OCI-LY1 (cell line): ENCODE measurements around the gene NDUFAF8.

Source experiments
- H2AFZ ChIP-seq: fragments of 200-600 bp; sonication (generic), shearing (Covaris generic); 2 replicates; pipeline ENCODE4 v1.6.0; 2014; ENCODE audit warnings: antibody characterized with exemption, mild to moderate bottlenecking, low read length
- H3F3A ChIP-seq: fragments of 200-600 bp; sonication (generic), shearing (Covaris generic); 2 replicates; pipeline ENCODE4 v1.6.0; 2014; ENCODE audit warnings: mild to moderate bottlenecking, antibody characterized with exemption, low read length, moderate library complexity; ENCODE audit not compliant: insufficient read depth
- H3K27ac ChIP-seq: fragments of 200-600 bp; sonication (generic); 2 replicates; pipeline ENCODE4 v1.5.1; 2014; ENCODE audit warnings: low read length, mixed run types, mild to moderate bottlenecking, low read depth; ENCODE audit not compliant: poor library complexity, severe bottlenecking
- H3K27me3 ChIP-seq: fragments of 200-600 bp; sonication (generic); 2 replicates; pipeline ENCODE4 v1.6.0; 2014; ENCODE audit warnings: antibody characterized with exemption, mild to moderate bottlenecking, low read length, moderate library complexity; ENCODE audit not compliant: insufficient read depth
- H3K36me3 ChIP-seq: fragments of 200-600 bp; sonication (generic); 2 replicates; pipeline ENCODE4 v1.6.1; 2014; ENCODE audit warnings: mild to moderate bottlenecking, antibody characterized with exemption, low read length, moderate library complexity, mixed read lengths; ENCODE audit not compliant: insufficient read depth
- H3K4me1 ChIP-seq: fragments of 200-600 bp; sonication (generic); 2 replicates; pipeline ENCODE4 v1.5.1; 2014; ENCODE audit warnings: mild to moderate bottlenecking, low read length, moderate library complexity; ENCODE audit not compliant: insufficient read depth, severe bottlenecking
- H3K4me2 ChIP-seq: fragments of 200-600 bp; sonication (generic), shearing (Covaris generic); 2 replicates; pipeline ENCODE4 v1.6.1; 2014; ENCODE audit warnings: low read length
- H3K4me3 ChIP-seq: fragments of 200-600 bp; sonication (generic); 2 replicates; pipeline ENCODE4 v1.5.1; 2014; ENCODE audit warnings: low read length, low read depth, mild to moderate bottlenecking, mixed read lengths; ENCODE audit not compliant: poor library complexity, severe bottlenecking
- H3K79me2 ChIP-seq: fragments of 200-600 bp; shearing (Covaris generic); 2 replicates; pipeline ENCODE4 v1.6.1; 2016; ENCODE audit warnings: mixed run types, low read length, mixed read lengths; ENCODE audit not compliant: insufficient read depth
- H3K9ac ChIP-seq: fragments of 200-600 bp; sonication (generic), shearing (Covaris generic); 2 replicates; pipeline ENCODE4 v1.6.1; 2014; ENCODE audit warnings: mild to moderate bottlenecking, low read length, mixed read lengths
- H3K9me2 ChIP-seq: fragments of 200-600 bp; sonication (generic), shearing (Covaris generic); 2 replicates; pipeline ENCODE4 v1.6.1; 2014; ENCODE audit warnings: low read depth, mild to moderate bottlenecking, low read length, mixed read lengths
- H3K9me3 ChIP-seq: fragments of 200-600 bp; shearing (Covaris generic); 2 replicates; pipeline ENCODE4 v1.6.1; 2014; ENCODE audit warnings: low read length, mixed read lengths
- H4K20me1 ChIP-seq: fragments of 200-600 bp; sonication (generic), shearing (Covaris generic); 2 replicates; pipeline ENCODE4 v1.6.0; 2016; ENCODE audit warnings: mild to moderate bottlenecking, low read length; ENCODE audit not compliant: insufficient read depth
- EZH2 ChIP-seq: fragments of 200-600 bp; sonication (generic), shearing (Covaris generic); IDR thresholded peaks from 2 replicates; pipeline ENCODE4 v1.8.0; 2017; ENCODE audit warnings: borderline replicate concordance, mixed run types, mild to moderate bottlenecking, antibody characterized with exemption, low read length, moderate library complexity, mixed read lengths
- TF ChIP-seq, protein P1 (sequence below): fragments of 200-600 bp; sonication (generic), shearing (Covaris generic); IDR thresholded peaks from 2 replicates; pipeline ENCODE4 v1.5.1; 2017; ENCODE audit warnings: mild to moderate bottlenecking, antibody characterized with exemption, low read length, moderate library complexity, mixed read lengths

NDUFAF8 gene

DNA sequence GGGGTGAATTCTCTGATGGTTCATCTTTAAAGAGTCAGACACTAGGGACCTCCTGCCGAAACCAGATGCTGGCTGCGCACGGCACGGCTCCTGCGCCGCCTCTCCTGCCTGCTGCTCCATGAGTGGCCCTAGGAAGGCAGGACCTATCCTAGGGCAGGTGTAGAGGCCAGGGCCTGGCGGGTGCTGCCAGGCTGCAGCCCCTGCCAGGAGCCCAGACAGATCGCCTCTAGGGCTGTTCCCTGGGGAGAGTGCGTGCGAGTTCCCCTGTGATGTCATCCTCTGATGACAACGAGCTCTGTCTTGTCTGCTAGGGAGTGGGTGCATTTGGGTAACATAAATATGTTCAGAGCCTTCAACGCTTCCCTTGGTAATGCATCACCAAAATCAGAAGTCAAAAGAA lies 32.1 kb downstream of the NDUFAF8 start:
- H3K27me3 ChIP-seq, result no peaks in the 10 kb centered on the region
- no peaks in the 10 kb centered on the region for H3K4me1 ChIP-seq
- no peaks in the 10 kb centered on the region for H4K20me1 ChIP-seq
- no peaks in the 10 kb centered on the region for H3F3A ChIP-seq
- TF ChIP-seq EZH2, result no peak
- TF ChIP-seq, protein P1, sequence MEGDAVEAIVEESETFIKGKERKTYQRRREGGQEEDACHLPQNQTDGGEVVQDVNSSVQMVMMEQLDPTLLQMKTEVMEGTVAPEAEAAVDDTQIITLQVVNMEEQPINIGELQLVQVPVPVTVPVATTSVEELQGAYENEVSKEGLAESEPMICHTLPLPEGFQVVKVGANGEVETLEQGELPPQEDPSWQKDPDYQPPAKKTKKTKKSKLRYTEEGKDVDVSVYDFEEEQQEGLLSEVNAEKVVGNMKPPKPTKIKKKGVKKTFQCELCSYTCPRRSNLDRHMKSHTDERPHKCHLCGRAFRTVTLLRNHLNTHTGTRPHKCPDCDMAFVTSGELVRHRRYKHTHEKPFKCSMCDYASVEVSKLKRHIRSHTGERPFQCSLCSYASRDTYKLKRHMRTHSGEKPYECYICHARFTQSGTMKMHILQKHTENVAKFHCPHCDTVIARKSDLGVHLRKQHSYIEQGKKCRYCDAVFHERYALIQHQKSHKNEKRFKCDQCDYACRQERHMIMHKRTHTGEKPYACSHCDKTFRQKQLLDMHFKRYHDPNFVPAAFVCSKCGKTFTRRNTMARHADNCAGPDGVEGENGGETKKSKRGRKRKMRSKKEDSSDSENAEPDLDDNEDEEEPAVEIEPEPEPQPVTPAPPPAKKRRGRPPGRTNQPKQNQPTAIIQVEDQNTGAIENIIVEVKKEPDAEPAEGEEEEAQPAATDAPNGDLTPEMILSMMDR, result no peak
- H3K9ac ChIP-seq, result no peak overlapping the region
- peaks cover 72% of the 10 kb centered on the region for H3K36me3 ChIP-seq
- no peak overlapping the region for H3K27ac ChIP-seq
- H3K4me2 ChIP-seq, result no peak overlapping the region
- no peaks in the 10 kb centered on the region for H3K79me2 ChIP-seq
- no peak overlapping the region for H2AFZ ChIP-seq
- H3K9me3 ChIP-seq, result no peaks in the 10 kb centered on the region
- no peaks in the 10 kb centered on the region for H3K9me2 ChIP-seq
- H3K4me3 ChIP-seq, result no peak overlapping the region

DNA sequence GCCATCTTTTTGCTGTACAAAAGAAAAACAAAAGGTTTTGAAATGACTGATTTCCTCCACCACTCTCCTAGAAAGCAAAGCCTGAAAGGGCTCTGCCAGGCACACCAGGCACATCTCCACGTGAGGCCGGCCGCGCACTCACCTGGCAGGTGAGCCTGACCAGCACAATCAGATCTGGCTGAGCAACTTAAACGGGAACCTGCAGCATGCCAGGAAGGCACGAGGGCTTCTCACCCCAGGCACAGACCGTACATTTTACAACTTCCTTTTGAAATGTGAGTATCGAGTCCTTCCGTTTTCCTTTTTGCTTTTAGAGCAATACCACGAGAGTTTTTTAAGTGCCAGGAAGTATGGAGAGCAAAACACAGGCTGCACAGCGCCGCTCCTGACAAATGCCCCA lies 33.5 kb downstream of the NDUFAF8 start:
- H3K79me2 ChIP-seq, result no peaks in the 10 kb centered on the region
- H3K9ac ChIP-seq, result no peak overlapping the region
- TF ChIP-seq, protein P1, result no peak
- TF ChIP-seq EZH2, result no peak
- H3K4me1 ChIP-seq, result no peaks in the 10 kb centered on the region
- H3F3A ChIP-seq, result no peaks in the 10 kb centered on the region
- H3K9me2 ChIP-seq, result no peaks in the 10 kb centered on the region
- no peak overlapping the region for H3K4me2 ChIP-seq
- H3K27me3 ChIP-seq, result no peaks in the 10 kb centered on the region
- H3K27ac ChIP-seq, result no peak overlapping the region
- peaks cover 66% of the 10 kb centered on the region for H3K36me3 ChIP-seq
- no peaks in the 10 kb centered on the region for H4K20me1 ChIP-seq
- H2AFZ ChIP-seq, result no peak overlapping the region
- no peak overlapping the region for H3K4me3 ChIP-seq
- no peaks in the 10 kb centered on the region for H3K9me3 ChIP-seq

DNA sequence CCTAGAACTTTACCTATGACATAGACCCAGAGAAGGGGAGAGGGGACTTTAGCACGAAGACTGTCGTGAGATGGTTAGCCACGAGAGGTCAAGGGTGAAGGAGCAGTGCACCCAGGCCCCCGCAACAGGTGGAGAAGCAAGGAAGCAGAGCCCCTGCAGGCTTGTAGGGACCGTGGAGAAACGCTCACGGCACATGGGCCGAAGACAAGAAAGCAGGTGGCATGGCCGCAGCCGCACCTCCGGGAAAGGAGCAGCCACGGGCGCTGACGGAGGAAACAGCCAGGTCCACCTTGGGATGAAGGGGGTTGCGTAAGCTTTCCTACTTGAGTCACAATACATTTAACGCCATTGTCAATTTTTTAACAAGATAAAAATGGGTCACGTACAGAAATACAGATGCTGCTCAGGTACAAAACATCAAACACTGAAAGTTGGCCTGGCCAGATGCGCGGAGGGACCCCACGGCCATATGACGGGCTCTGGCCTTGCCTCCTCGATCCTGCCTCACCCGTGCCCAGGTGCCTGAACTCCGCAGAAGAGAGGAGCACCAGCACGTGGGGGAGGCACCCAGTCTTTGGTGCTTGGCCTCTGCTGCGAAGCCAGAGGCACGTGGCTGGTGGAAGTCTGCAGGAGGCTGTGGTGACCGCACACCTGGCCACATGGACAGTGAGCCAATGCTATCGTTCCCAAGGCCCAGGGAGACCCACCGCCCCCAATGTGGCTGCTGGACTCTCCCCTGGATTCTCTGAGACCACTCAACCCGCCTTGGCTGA lies 34.8 kb downstream of the NDUFAF8 start:
- H3K27me3 ChIP-seq, result no peaks in the 10 kb centered on the region
- H3K36me3 ChIP-seq, result peaks cover 57% of the 10 kb centered on the region
- no peak overlapping the region for H3K27ac ChIP-seq
- TF ChIP-seq, protein P1, result no peak
- no peak for TF ChIP-seq EZH2
- H3K9me3 ChIP-seq, result no peaks in the 10 kb centered on the region
- H3K4me1 ChIP-seq, result no peaks in the 10 kb centered on the region
- H3K9ac ChIP-seq, result no peak overlapping the region
- H2AFZ ChIP-seq, result no peak overlapping the region
- no peaks in the 10 kb centered on the region for H4K20me1 ChIP-seq
- no peak overlapping the region for H3K4me2 ChIP-seq
- no peaks in the 10 kb centered on the region for H3F3A ChIP-seq
- no peaks in the 10 kb centered on the region for H3K9me2 ChIP-seq
- H3K79me2 ChIP-seq, result no peaks in the 10 kb centered on the region
- H3K4me3 ChIP-seq, result no peak overlapping the region
